Activated T-cell treated with anti-CD3 and anti-CD28 coated beads, Interleukin-2, amount 50 U/mL, for 48 hours (primary cell): ENCODE results near the gene GYPC.
A peak's percentile ranks its signal among the peaks of the same experiment; 100 is the strongest.
"Not testable (repeated sequence)": the region's sequence is repeated elsewhere in the genome, so short reads cannot be mapped to it uniquely, and the experiment has no call there.

Source experiments
- DNase-seq, 2 experiments: peaks; one replicate each; pipeline ENCODE4 v3.0.0-alpha.2; 2020

GYPC gene, protein sequence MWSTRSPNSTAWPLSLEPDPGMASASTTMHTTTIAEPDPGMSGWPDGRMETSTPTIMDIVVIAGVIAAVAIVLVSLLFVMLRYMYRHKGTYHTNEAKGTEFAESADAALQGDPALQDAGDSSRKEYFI

DNA sequence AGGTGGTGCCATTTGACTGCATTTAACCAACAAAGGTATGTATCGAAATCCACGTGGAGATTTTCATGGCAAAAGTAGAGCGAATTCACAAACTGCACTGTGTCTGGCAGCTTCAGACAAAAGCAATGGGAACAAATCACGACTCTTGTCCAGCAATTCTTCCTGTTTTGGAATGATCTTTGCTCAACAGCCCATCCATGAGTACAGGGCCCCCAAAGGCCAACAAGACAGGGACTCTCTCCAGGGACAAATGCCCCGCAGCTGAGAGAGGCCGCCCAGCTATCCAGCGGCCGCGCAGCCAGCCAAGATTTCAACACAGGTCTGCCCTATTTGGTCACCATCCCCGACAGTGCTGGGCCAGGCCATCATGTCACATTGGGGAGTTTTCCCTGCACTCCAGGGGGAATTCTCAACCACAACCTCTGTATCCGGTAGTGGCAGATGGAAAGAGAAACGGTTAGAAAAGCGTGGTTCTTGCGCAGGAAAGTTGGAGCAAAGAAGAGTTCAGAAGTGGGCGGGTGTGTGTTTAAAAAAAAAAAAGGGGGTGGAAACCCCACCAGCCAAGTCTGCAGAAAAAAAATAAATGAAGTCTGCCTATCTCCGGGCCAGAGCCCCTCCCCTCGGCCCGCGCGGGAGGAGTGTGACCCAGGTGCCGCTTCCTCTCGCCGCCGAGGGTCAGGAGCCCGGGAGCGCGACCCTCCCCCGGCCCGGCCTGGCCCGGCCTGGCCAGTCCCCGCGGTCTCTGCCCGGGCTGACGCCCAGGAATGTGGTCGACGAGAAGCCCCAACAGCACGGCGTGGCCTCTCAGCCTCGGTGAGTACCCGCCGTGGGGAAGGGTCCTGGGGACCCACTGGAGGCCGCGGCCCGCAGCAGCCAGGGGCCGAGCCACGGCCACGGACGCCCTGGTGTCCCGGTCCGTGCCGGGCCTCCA is at the start of gene GYPC:
GYPC (plus strand) TSS at position 659 of the 931 bp plus-strand sequence; CDS start at position 765, 106 bp downstream.
- peak; percentile 68 to 73 for DNase-seq

DNA sequence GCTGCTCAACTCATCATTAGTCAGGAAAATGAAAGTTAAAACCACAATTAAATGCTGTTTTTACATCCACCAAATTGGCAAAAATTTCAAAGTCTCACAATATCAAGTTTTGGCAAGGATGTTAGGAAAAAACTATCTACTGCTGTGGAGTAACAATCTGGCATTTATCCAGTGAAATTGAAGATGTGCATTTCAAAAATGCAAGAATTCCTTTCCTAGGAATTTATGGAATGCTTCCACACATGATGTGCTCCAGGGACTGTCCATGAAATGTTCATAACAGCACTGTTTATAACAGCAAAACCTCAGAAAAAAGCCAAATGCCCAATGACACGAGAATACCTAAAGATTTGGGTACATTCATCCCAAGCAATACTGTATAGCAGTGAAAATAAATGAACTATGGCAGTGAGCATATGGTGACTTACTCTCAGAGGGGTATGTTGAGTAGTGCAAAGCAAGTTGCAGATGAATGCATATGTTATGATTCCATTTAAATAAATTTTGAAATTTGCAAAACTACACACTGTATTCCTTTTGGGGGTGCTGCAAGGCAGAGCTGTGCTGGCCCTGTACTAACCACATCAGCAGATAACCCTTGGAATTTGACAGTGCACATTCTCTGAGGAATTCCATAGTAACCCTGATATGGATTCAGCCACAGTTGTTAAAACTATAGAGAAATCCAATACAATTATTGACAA is 41.3 kb upstream of the GYPC start:
- DNase-seq = no peak

DNA sequence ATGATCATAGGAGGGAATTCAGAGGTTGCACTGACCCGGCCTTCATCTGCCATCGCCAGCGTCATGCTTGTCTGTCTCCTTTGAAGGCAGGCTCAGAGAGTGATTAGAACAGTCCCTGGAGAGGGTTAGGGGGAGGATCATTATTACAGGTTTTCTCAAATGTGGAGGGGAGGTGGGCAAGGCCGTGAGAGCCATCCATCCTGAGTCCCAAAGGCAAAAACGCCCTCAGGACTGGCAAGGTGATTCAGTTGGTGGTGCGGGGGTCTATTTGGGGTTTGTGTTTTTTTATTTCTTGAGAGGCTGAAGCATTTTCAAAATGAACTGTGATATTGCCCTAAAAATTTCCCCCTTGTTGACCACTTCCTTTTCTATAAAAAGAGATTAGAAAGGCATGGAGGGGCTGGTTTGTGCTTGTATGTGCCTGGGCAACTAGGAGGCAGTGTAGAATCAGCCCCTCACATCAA is 39.3 kb upstream of the GYPC start:
- no peak for DNase-seq

DNA sequence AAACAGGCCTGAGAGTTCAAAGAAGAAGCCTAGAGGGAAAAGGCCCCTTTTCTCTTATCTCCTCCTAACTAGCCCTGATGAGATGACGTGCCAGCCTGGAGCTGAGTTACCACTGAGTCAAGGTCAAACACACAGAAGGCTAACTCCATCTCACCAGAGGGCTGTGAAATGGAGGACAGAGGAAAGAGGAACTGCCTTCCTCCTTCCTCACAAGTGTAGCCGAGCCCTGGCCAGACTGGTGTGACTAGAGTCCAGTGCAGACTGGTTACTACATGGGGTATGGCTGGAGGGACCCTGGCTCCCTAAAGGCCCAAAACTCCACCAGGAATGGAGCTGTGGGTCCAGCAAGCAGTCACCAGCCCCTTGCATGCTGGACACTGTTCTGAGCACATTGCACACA is 35.7 kb upstream of the GYPC start:
- no peak for DNase-seq

DNA sequence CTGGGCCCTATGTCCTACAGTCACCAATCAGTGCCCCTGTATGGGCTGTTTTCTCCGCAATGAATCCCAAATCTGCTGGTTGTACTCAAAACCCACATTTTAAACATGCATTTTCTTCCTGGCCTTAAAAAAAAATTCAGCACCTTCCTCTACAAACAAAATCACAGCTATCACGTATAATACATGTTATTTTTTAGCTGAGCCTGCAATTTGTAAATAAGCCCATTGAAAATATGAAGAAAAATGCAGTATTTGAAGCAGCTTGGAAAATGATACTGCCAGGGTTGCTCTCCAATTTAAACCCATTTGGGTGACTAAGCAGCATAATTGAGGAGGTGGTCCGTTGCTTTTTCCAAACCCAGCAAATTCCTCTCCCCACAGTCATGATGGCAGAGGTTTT is 33.0 kb upstream of the GYPC start:
- no peak for DNase-seq

DNA sequence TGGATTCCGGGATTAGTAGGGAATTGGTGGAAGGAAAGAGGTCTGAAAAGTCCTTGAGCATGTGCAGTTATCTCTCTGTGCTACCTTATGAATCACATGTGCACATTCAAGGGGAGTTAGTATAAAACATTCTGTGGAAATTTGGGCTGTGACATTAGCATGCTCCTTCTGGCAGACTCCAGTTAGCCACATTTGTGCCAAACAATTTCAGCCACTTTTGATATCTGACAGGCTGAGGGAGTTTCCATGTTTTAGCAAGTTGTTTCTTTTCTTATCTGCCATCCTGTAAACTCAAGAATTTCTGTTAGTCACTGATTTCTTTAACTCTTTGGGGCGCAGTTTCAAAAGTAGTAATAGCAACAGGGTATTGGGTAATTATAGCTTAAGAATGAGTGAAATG is 28.3 kb upstream of the GYPC start:
- DNase-seq = no peak

DNA sequence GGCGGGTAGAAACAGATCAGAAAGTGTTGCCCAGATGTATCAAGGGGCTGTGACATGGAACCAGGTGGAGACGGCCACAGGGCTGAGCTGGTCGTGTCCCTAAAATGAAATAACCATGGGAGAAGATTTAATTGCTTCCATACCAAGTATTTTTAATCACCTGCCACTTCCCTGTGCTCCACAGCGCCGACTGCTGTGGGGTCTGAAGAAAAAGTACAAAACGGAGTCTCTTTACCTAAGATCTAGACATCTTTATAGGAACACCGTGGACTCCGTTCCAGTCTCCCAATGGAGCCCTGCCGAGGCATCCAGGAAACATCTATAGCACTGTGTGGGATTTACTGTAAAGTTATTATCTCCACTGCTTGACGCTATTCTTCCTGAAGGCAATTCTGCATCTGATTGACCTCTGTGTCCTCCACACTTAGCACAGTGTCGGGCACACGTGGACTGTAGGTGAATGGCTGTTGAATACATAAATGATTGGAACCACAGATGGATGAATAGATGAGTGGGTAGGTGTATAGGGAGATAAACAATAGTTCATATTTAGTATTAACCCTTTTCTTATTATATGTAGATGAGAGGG is 21.6 kb upstream of the GYPC start:
- DNase-seq = peak; percentile 32 to 45

DNA sequence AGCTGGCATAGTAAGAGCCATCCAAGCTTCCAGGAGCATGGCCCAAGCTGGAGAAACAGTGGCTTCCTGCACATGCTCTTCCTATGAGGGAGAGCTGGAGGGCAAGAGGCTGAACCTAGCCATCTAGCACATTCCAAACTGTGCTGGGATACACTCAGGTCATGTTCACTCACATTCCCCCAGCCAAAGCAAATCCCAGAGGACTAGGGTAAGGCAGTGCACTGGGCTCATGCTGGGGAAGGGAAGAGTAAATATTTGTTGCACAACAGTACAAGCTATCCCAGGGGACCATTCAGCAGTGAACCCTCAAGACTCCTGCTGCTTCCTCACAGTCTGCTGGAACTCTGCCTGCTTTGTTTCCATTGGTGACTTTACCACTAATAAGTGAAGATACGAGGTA is 20.7 kb upstream of the GYPC start:
- no peak for DNase-seq

DNA sequence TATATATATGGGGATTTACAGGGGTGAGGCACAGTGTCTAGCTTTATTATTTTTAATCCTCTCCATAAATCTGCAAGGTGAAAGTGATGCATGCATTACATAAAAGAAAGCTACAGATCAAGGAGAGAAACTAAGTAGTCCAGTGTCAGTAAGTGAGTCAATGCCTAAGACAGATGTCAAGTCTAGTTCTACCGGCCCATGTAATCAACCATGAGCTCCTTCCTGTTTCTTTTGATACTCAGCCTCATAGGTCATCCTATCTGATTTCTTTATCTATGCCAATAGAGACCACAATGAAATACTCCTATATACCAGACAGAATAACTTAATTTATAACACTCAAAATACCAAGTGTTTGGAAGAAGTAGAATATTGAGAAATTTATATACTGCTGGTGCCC is 20.2 kb upstream of the GYPC start:
- no peak for DNase-seq

DNA sequence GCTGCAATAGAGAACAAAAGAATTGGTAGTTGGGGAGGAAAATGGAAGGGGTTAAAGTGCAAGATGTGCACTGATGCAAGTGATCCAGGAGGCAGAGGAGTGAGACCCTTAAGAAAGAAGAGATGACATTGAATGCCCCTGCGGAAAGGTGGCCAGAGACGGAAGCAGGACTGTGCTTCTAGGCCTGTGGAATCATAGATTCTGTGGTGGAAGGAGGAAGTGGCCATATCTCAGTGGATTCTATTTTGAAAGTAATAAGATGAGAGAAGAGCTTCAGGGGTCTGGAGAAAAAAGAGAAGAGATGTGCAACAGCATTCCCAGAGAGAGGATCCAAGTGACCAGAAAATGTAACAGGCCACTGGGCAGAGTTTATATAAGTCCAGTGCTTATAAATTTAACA is 18.6 kb upstream of the GYPC start:
- DNase-seq = no peak

DNA sequence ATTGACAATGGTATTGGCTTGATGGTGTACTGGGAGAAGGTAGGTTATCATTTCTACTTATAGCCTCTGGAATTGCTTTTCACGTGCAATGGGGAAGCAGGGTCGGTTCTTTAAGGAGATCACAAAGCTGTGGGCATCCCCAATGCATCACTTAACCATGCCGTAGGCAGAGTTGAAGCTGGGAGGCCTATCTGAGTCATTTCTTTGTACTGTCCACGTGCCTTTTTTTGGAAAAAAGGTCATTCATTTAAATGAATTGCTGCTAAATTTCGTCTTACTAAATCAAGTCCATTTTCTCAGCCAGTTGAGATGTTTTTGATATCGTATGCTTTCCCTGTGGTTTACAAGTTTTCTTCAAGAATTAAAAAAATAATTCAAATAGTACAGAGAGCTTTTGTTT is 17.2 kb upstream of the GYPC start:
- DNase-seq = no peak

DNA sequence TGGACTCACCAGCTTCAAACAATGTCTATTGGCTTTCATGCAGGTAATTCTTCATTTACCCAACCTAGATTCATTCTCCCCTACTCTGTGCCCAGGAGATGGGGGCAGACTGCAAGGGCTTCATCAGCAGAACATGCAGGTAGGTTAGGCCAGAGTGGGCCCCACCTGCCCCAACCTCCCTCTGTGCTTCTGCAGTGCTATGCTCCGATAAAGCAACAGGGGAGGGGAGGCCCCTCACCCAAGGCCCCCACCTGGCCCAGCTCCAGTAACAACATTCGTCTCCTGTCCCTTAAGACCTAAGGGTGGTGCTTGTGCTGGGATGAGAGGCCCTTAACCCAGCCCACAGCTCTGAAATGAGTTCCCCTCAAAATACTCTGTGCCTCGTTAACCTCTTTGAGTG is 16.7 kb upstream of the GYPC start:
- DNase-seq = no peak

DNA sequence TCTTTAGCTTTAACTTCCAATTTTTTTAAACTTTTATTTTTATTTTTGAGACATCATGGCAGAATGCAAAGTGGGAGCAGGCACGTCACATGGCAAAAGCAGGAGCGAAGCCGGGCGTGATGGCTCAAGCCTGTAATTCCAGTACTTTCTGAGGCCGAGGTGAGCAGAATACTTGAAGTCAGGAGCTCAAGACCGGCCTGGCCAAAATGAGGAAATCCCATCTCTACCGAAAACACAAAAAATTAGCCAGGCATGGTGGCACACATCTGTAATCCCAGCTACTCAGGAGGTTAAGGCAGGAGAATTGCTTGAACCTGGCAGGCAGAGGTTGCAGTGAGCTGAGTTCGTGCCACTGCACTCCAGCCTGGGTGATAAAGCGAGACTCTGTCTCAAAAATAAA is 14.7 kb upstream of the GYPC start:
- DNase-seq = not testable (repeated sequence)

DNA sequence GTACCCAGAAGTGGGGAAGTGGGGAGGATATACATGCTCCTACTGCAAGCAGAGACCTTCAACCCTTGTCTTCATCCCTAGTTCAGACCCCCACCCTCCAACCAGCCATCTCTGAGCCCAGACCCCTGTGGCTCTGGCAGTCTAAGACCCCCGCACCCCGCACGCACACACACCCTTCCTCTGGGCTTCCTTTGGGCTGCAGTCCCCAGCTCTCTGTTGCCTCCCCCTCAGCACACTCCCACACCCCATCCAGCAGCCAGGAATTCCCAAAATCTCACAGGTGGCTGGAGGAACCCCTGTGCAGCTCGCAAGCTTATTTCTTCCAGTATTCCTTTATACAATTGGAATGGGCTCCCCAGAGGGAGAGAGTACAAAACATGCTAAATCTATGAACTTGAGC is 13.9 kb upstream of the GYPC start:
- DNase-seq = no peak

DNA sequence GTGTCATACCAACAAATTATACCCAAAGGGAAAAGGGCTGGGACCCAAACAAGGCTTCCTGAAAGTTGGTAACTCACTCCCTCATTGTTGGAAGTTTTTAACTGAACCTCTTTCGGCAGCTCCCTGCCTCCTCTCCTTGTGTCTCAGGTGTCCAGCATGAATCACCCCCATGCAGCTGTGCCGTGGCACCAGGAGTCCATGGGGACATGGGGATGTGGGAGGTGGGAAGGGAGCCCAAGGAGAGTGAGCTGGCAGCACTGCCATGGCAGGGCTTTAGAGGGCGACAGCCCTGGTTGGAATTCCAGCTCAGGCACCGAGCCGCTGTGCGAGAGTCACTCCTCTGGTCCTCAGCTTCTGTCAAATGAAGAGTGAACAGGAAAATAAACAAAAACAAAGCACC is 12.5 kb upstream of the GYPC start:
- DNase-seq = no peak

DNA sequence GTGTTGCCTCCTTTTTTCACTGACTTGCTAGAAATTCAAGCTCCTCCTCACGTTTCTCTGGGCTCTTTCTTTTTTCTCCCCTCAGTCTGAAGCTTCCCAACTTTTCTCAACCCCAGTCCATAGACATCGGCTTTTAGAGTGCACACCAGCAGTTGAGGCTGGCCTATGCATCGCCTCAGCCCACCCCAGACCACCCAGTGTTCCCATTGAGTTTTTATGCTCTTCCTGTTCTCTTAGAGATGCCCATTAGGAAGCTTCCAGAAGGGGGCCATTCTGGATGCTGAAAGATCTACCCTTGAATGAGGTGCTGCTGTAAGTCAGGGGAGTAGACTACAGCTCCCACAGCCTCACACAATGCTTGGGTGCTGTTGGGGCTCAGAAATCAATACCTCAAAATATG is 12.0 kb upstream of the GYPC start:
- no peak for DNase-seq

DNA sequence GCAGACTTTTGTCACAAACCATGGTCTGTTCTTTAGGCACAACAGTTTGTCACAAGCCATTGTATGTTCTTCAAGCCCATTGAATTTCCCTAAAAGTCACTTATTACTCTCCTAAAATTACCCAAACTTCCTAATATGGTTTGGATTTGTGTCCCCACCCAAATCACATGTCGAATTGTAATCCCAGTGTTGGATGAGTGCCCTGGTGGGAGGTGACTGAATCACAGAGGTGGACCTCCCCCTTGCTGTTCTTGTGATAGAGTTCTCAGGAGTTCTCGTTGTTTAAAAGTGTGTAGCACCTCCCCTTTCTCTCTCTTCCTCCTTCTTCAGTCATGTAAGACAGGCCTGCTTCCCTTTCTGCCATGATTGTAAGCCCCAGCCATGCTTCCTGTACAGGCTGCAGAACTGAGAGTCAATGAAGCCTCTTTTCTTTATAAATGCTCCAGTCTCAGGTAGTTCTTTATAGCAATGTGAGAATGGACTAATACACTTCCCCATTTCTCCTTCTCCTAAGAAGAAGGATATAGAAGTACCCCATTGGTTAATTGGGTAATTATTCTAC is 11.2 kb upstream of the GYPC start:
- no peak for DNase-seq

DNA sequence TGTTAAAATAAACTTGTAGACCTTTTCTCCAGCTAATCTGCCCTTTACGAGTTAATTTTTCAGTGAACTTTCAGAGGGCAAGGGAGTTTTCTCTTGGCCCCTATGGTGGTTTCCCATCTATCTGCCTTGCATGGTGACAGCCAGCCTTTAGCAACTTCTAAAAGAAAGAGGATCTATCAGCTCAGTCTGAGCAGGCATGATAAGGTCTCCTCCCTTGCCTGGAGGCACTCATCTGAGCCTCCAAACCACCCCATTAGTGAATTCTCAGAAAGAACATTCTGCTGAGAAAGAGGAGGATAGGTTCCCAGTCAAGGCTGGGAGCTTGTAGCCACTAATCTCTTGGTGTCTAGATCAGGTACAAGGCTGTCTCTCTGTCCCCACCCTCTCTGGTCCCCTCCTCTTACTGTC is 10.7 kb upstream of the GYPC start:
- no peak for DNase-seq

DNA sequence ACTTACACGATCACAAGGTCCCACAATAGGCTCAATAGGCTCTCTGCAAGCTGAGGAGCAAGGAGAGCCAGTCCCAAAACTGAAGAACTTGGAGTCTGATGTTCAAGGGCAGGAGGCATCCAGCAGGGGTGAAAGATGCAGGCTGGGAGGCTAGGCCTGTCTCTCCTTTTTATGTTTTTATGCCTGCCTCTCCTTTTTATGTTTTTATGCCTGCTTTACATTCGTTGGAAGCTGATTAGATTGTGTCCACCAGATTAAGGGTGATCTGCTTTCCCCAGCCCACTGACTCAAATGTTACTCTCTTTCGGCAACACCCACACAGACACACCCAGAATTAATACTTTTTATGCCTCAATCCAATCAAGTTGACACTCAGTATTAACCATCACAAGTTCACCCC is 9.9 kb upstream of the GYPC start:
- DNase-seq = no peak

DNA sequence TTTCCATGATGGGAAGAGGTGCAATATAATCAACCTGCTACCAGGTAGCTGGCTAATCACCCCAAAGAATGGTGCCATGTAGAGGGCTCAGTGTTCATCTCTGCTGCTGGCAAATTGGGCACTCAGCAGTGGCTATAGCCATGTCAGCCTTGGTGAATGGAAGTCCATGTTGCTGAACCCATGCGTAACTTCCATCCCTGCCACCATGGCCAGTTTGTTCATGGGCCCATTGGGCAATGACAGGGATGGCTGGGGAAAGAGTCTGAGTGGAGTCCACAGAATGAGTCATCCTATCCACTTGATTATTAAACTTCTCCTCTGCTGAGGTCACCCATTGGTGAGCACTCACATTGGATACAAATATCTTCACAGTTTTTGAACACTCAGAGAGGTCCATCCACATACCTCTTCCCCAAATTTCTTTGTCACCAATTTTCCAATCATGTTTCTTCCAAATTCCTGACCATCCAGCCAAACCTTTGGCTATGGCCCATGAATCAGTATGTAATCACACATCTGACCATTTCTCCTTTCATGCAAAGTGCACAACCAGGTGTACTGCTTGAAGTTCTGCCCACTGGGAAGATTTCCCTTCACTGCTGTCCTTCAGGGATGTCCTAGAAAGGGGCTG is 8.1 kb upstream of the GYPC start:
- DNase-seq = not testable (repeated sequence)

DNA sequence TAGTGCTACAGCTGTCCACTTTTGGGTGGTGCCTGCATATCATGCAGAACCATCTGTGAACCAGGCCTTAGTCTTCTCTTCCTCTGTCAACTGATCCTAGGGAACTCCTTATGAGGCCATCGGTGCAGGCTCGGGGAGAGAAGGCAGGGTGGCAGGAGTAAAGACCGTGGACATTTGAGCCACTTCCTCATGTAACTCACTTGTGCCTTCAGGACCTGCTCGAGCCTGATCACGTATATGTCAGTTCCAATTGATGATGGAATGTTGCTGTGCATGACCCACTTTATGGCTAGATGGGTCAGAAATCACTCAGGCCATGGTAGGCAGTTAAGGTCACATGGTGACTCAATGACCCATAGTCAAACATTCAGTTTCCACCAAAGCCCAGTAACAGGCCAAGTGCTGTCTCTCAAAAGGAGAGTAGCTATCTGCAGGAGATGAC is 7.6 kb upstream of the GYPC start:
- not testable (repeated sequence) for DNase-seq

DNA sequence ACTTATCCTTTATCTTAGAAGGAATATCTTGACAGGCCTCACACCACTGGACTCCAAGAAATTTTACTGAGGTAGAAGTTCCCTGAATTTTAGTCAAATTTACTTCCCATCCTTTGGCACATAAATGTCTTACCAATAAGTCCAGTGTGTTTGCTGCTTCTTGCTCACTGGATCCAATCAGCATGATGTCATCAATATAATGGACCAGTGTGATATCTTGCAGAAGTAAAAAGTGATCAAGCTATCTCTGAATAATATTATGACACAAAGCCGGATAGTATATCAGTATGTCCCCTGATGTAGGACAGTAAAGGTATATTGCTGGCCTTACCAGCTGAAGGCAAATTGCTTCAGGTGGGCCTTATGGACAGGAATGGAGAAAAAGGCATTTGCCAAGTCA is 6.9 kb upstream of the GYPC start:
- DNase-seq = no peak

DNA sequence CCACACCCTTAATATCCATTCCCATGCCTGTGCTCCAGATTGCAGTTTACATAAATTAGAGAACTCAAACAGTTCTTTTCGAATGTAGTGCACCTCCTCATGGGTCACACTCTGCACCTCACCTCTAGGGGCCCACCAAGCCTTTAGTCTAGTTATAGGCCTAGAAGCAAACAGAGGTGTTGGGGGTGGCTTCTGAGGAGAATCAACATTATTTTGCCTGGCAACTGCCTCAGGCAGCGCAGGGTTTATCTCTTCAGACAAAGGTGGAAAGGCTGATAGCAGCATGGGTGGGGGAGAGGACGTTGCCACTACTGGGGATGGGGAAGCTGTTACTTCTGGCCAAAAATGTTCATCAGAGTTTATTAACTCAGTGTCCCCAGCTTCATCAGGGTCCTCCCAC is 5.0 kb upstream of the GYPC start:
- no peak for DNase-seq
